AG04449 (cell line): ENCODE results near the gene GRPEL2.

Experiments used
- CTCF ChIA-PET: fragments of 350-600 bp; formaldehyde crosslinking; extraction: SDS; loops from one replicate; lab custom pipeline; 2021; ENCODE audit warnings: antibody characterized with exemption; lab: Yijun Ruan, JAX
- POLR2A ChIA-PET: fragments of 400-600, 350-600 bp; formaldehyde crosslinking; extraction: SDS; loops from one replicate; lab custom pipeline; 2020; ENCODE audit warnings: antibody characterized with exemption, inconsistent platforms; lab: Yijun Ruan, JAX
- DNase-seq: peaks from one replicate; pipeline ENCODE4 v3.0.0-alpha.2; 2010; ENCODE audit warnings: low read depth, low spot score
- H3K4me3 ChIP-seq: 2 replicates; pipeline ENCODE4 v1.5.1; 2011; ENCODE audit warnings: low read depth, mild to moderate bottlenecking, control low read depth, low read length
- TF ChIP-seq, protein P1 (sequence below): IDR thresholded peaks from one replicate; pipeline ENCODE4 v1.5.1; 2011; ENCODE audit warnings: mild to moderate bottlenecking, moderate library complexity, low read length, control low read depth, inconsistent platforms; ENCODE audit not compliant: insufficient read depth; ENCODE audit errors: missing control alignments

GRPEL2 gene

DNA sequence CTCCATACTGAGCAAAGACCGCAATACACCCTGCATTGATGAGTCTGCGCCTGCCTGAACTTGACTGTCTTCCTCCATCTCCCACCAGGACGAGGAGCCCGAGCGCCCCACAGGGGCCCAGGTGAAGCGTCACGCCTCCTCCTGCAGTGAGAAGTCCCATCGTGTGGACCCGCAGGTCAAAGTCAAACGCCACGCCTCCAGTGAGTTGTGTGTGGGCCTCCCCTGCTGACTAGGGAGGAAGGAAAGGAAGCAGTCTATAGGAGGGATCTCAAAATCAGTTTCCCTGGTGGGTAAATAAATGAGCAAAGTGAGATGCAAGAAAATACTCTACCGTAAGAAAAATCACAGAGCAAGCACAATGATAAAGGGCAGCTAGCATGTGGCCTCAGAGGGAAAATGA is 22.8 kb upstream of the GRPEL2 start:
- no peak for DNase-seq
- ChIA-PET POLR2A (interaction anchor here (1.2 kb wide), 1 partner anchor 22 kb away, joined by 3 read pairs; the partner anchor contains the start of gene GRPEL2), CTCF (interaction anchor here (1.1 to 13.3 kb wide), 6 partner anchors 11 to 243 kb away, joined by 3 to 329 read pairs (median 4); no protein-coding TSS in a partner anchor)
- TF ChIP-seq, protein P1, sequence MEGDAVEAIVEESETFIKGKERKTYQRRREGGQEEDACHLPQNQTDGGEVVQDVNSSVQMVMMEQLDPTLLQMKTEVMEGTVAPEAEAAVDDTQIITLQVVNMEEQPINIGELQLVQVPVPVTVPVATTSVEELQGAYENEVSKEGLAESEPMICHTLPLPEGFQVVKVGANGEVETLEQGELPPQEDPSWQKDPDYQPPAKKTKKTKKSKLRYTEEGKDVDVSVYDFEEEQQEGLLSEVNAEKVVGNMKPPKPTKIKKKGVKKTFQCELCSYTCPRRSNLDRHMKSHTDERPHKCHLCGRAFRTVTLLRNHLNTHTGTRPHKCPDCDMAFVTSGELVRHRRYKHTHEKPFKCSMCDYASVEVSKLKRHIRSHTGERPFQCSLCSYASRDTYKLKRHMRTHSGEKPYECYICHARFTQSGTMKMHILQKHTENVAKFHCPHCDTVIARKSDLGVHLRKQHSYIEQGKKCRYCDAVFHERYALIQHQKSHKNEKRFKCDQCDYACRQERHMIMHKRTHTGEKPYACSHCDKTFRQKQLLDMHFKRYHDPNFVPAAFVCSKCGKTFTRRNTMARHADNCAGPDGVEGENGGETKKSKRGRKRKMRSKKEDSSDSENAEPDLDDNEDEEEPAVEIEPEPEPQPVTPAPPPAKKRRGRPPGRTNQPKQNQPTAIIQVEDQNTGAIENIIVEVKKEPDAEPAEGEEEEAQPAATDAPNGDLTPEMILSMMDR, result no peak
- no peak overlapping the region for H3K4me3 ChIP-seq

DNA sequence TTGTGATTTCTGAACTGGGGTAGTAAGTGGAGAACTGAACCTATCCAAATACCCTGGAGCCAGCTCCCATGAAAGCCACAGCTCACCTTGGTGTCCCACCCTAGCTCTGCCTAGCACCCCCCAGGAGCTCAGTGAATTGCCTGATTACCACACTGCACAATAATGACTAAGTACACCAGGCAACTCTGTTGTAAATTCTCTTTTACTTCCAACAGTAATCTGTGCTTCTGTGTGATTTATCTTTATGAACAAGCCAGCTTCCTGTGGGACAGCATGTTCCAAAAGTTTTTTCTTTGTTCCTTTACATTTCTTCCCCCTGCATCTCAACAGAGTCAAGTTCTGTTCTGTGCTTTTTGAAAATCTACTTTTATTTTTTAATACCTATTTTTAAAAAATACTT is 22.1 kb upstream of the GRPEL2 start:
- H3K4me3 ChIP-seq, result no peak overlapping the region
- no peak for DNase-seq
- TF ChIP-seq, protein P1, result no peak
- CTCF ChIA-PET, result interaction anchor here (0.6 to 13.3 kb wide), 9 partner anchors 8 to 242 kb away, joined by 3 to 329 read pairs (median 3); partner anchors contain the start of gene GRPEL2
- POLR2A ChIA-PET, result interaction anchor here (0.7 kb wide), 1 partner anchor 85 kb away, joined by 3 read pairs; no protein-coding TSS in a partner anchor

DNA sequence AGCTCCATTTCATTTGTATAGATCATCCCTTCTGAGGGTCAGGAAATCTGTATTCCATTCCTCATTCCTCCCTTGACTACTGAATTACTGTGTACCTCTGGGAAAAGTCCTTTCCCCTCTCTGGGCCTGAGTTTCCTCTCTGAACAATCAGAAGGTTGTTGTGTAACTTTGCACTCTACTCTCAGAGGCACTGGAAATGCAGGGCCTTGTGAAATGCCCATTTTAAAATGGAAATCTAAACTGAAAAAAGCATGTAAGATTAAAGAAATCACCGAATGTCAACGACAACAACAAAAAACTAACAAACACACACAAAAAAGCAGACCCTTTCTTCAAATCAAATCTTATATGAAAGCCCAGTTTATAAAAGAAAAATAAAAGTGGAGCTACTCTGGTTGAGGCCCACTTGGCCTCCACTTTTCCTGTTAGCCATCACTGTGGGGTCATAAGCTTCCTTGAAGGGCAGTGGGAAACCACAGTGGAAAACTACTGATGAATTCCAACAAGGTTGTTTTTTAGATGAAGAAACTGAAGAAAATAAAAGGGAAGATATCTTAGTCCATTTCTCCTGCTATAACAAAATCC is 21.6 kb upstream of the GRPEL2 start:
- CTCF ChIA-PET, result interaction anchor here (1.0 to 13.3 kb wide), 8 partner anchors 9 to 241 kb away, joined by 3 to 329 read pairs (median 3); partner anchors contain the start of gene GRPEL2
- POLR2A ChIA-PET, result interaction anchor here (0.7 kb wide), 1 partner anchor 85 kb away, joined by 3 read pairs; no protein-coding TSS in a partner anchor
- no peak overlapping the region for H3K4me3 ChIP-seq
- no peak for DNase-seq
- TF ChIP-seq, protein P1, result no peak

DNA sequence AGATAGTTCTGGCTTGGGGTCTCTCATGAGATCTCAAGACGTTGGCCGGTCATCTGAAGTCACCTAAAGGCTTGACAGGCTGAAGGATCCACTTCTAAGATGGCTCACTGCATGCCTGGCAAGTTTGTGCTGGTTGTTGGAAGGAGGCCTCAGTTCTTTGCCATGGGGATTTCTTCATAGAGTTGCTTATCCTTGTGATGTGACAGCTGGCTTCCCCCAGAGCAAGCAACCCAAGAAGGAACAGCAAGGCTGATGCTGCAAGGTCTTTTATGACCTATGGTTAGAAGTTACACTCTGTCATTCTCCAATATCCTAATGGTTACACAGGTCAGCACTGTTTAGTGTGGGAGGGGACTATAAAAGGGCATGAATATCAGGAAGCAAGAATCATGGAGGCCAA is 20.7 kb upstream of the GRPEL2 start:
- H3K4me3 ChIP-seq, result no peak overlapping the region
- no peak for DNase-seq
- ChIA-PET POLR2A (interaction anchor here (1.3 kb wide), 1 partner anchor 21 kb away, joined by 6 read pairs; the partner anchor contains the start of gene GRPEL2), CTCF (interaction anchor here (0.6 to 13.3 kb wide), 3 partner anchors 15 to 43 kb away, joined by 3 to 329 read pairs (median 3); no protein-coding TSS in a partner anchor)
- TF ChIP-seq, protein P1, result no peak

DNA sequence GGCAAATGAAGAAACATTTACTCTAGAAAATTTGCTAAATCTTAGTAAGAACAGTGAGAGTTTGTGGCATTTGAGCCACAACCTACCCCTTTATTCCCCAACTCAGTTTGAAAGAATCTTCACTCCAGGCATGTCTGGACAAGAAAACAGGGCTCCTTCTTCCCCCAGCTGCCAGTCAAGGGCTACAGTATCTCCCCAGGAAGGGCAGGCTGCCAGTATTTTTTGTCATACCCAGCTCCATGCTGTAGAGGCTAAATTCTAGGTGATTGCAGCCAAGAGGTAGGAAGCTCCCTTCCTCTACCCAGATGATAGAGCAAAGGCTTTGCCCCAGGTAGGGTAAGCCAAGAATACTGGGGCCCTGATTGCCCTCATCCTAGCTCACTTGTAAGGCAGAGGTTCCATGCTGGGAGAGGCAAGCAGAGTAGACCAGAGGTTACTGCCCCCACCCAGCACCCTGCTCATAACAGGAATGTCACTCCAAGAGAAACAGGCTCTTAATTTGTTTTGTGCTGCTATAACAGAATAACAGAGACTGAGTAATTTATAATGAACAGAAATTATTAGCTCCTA is 20.0 kb upstream of the GRPEL2 start:
- no peak for DNase-seq
- H3K4me3 ChIP-seq, result no peak overlapping the region
- TF ChIP-seq, protein P1, result no peak
- POLR2A ChIA-PET, result interaction anchor here (1.3 kb wide), 1 partner anchor 20 kb away, joined by 6 read pairs; the partner anchor contains the start of gene GRPEL2
- CTCF ChIA-PET, result interaction anchor here (0.6 to 13.3 kb wide), 5 partner anchors 8 to 42 kb away, joined by 3 to 329 read pairs (median 3); no protein-coding TSS in a partner anchor
